Smooth muscle cell of trachea (primary cell): ENCODE measurements around the gene UPK1A. TPM values are rescaled to one million over a fixed set of nuclear protein-coding genes. Genes with fewer than 3 reads are reported as not detected.

Source experiments
- total RNA-seq: library from RNA; depleted of rRNA; stranded (reverse); fragments of >200 nt; gene quantifications from 2 replicates; pipeline ENCODE4 v1.2.1, GENCODE V29; 2014

UPK1A gene
- total RNA-seq, result not detected in 2 replicates

GRCh38 chr19:35666251-35666913, at the start of gene UPK1A:
Gene UPK1A (plus strand): TSS chr19:35666517. CDS start chr19:35666813, 296 bp downstream.

GRCh38 chr19:35628565-35629331, 37.6 kb upstream of the UPK1A start, which contains the start of gene RBM42:
Gene RBM42 (plus strand): TSS chr19:35629036. CDS start chr19:35629154, 118 bp downstream.

GRCh38 chr19:35641515-35642151, 24.7 kb upstream of the UPK1A start, which contains the start of gene ETV2:
Gene ETV2 (plus strand): TSS chr19:35641745. CDS start chr19:35642461, 716 bp downstream.

GRCh38 chr19:35648017-35648961, 18.0 kb upstream of the UPK1A start, which contains the start of gene COX6B1:
Gene COX6B1 (plus strand): TSS chr19:35648323. CDS start chr19:35651244, 2,921 bp downstream.

GRCh38 chr19:35704218-35704617, 37.9 kb downstream of the UPK1A start, which contains the start of gene ZBTB32:
Gene ZBTB32 (plus strand): TSS chr19:35704558. CDS start chr19:35714627, 10,069 bp downstream.

GRCh38 chr19:35717665-35718344, 51.5 kb downstream of the UPK1A start, which contains the start of gene KMT2B:
Gene KMT2B (plus strand): TSS chr19:35718003. CDS start chr19:35718019, 16 bp downstream.

Other genes with a start within 250 kb of the UPK1A start
- not detected in 2 replicates for gene FFAR2, start 218.3 kb upstream of the UPK1A start, total RNA-seq
- not detected in 2 replicates for gene KRTDAP, start 176.1 kb upstream of the UPK1A start, total RNA-seq
- gene DMKN, start 152.9 kb upstream of the UPK1A start, total RNA-seq, result 6.4 and 13.6 TPM in 2 replicates
- gene SBSN, start 138.2 kb upstream of the UPK1A start, total RNA-seq, result 2.9 and 10.6 TPM in 2 replicates
- 0.17 TPM in 1 of 2 replicates, not detected in the other for gene GAPDHS, start 133.1 kb upstream of the UPK1A start, total RNA-seq
- gene TMEM147, start 120.9 kb upstream of the UPK1A start, total RNA-seq, result 56.6 and 103 TPM in 2 replicates
- gene ATP4A, start 102.9 kb upstream of the UPK1A start, total RNA-seq, result not detected in 2 replicates
- gene PMIS2, start 80.3 kb upstream of the UPK1A start, total RNA-seq, result not detected in 2 replicates
- 6.6 and 12.2 TPM in 2 replicates for gene HAUS5, start 53.8 kb upstream of the UPK1A start, total RNA-seq
- gene RBM42, start 37.5 kb upstream of the UPK1A start, total RNA-seq, result 53.3 and 62.4 TPM in 2 replicates
- gene ETV2, start 24.8 kb upstream of the UPK1A start, total RNA-seq, result 0.17 and 0.44 TPM in 2 replicates
- gene COX6B1, start 18.2 kb upstream of the UPK1A start, total RNA-seq, result 225 and 365 TPM in 2 replicates
- not detected in 2 replicates for gene ZBTB32, start 38.0 kb downstream of the UPK1A start, total RNA-seq
- gene KMT2B, start 51.5 kb downstream of the UPK1A start, total RNA-seq, result 9.8 and 10.9 TPM in 2 replicates
- 0.29 and 1.2 TPM in 2 replicates for gene IGFLR1, start 75.9 kb downstream of the UPK1A start, total RNA-seq
- gene U2AF1L4, start 78.9 kb downstream of the UPK1A start, total RNA-seq, result 4.6 and 7.3 TPM in 2 replicates
- 18.4 and 20.2 TPM in 2 replicates for gene PSENEN, start 79.1 kb downstream of the UPK1A start, total RNA-seq
- gene LIN37, start 82.1 kb downstream of the UPK1A start, total RNA-seq, result 8.0 and 18.5 TPM in 2 replicates
- 125 and 302 TPM in 2 replicates for gene HSPB6, start 90.5 kb downstream of the UPK1A start, total RNA-seq
- gene PROSER3, start 91.7 kb downstream of the UPK1A start, total RNA-seq, result 6.1 and 9.9 TPM in 2 replicates
- 5.6 and 10.0 TPM in 2 replicates for gene ARHGAP33, start 109.0 kb downstream of the UPK1A start, total RNA-seq
- not detected in 2 replicates for gene PRODH2, start 146.3 kb downstream of the UPK1A start, total RNA-seq
- not detected in 2 replicates for gene NPHS1, start 186.0 kb downstream of the UPK1A start, total RNA-seq
- gene KIRREL2, start 190.4 kb downstream of the UPK1A start, total RNA-seq, result not detected in 2 replicates
- 5.1 and 11.7 TPM in 2 replicates for gene APLP1, start 202.1 kb downstream of the UPK1A start, total RNA-seq
- 3.2 and 3.6 TPM in 2 replicates for gene NFKBID, start 234.0 kb downstream of the UPK1A start, total RNA-seq
- 0.87 and 1.8 TPM in 2 replicates for gene HCST, start 236.0 kb downstream of the UPK1A start, total RNA-seq
- gene TYROBP, start 241.8 kb downstream of the UPK1A start, total RNA-seq, result 0.33 TPM in 1 of 2 replicates, not detected in the other